Measurements from ENCODE around the gene FILIP1. TPM values are rescaled to one million over a fixed set of nuclear protein-coding genes. Genes with fewer than 3 reads are reported as not detected.

Gene FILIP1
- total RNA-seq, 1 donor from 2014 or later: 13.3 TPM

- DNase-seq (ENCODE audit: low read depth in 2 of 2): no peak
These were observed 148.2 kb downstream of the FILIP1 start for GRCh38 chr6:75345413-75345812.

- no peak for DNase-seq (ENCODE audit: low read depth in 2 of 2)
These were observed 149.1 kb downstream of the FILIP1 start for GRCh38 chr6:75344455-75344854.

GRCh38 chr6:75344021-75344420 lies 149.6 kb downstream of the FILIP1 start:
- no peak for DNase-seq (ENCODE audit: low read depth in 2 of 2)

GRCh38 chr6:75337835-75338580 lies 155.6 kb downstream of the FILIP1 start:
- peak in 1 of 2 donors; percentile 41 for DNase-seq (ENCODE audit: low read depth in 2 of 2)

GRCh38 chr6:75334266-75335040 lies 159.1 kb downstream of the FILIP1 start:
- DNase-seq (ENCODE audit: low read depth in 2 of 2): peak; percentile 53 to 72

GRCh38 chr6:75333676-75334200 lies 159.9 kb downstream of the FILIP1 start:
- no peak for DNase-seq (ENCODE audit: low read depth in 2 of 2)

GRCh38 chr6:75331151-75331550 lies 162.4 kb downstream of the FILIP1 start:
- DNase-seq (ENCODE audit: low read depth in 2 of 2): no peak

- no peak for DNase-seq (ENCODE audit: low read depth in 2 of 2)
These were observed 163.9 kb downstream of the FILIP1 start for GRCh38 chr6:75329703-75330102.

GRCh38 chr6:75327807-75328206 lies 165.8 kb downstream of the FILIP1 start:
- DNase-seq (ENCODE audit: low read depth in 2 of 2): no peak

- DNase-seq (ENCODE audit: low read depth in 2 of 2): no peak
These were observed 166.9 kb downstream of the FILIP1 start for GRCh38 chr6:75326557-75327258.

GRCh38 chr6:75318900-75319299 lies 174.7 kb downstream of the FILIP1 start:
- DNase-seq (ENCODE audit: low read depth in 2 of 2): no peak

- DNase-seq (ENCODE audit: low read depth in 2 of 2): peak; percentile 37 to 42
These were observed 175.9 kb downstream of the FILIP1 start for GRCh38 chr6:75317503-75318206.

- DNase-seq (ENCODE audit: low read depth in 2 of 2): no peak
These were observed 177.6 kb downstream of the FILIP1 start for GRCh38 chr6:75315978-75316377.

- no peak for DNase-seq (ENCODE audit: low read depth in 2 of 2)
These were observed 185.2 kb downstream of the FILIP1 start for GRCh38 chr6:75308250-75308988.

- DNase-seq (ENCODE audit: low read depth in 2 of 2): no peak
These were observed 186.1 kb downstream of the FILIP1 start for GRCh38 chr6:75307364-75308004.

GRCh38 chr6:75306064-75306463 lies 187.5 kb downstream of the FILIP1 start:
- peak; percentile 34 to 65 for DNase-seq (ENCODE audit: low read depth in 2 of 2)

GRCh38 chr6:75305573-75305972 lies 188.0 kb downstream of the FILIP1 start:
- DNase-seq (ENCODE audit: low read depth in 2 of 2): no peak

GRCh38 chr6:75302280-75302679 lies 191.3 kb downstream of the FILIP1 start:
- no peak for DNase-seq (ENCODE audit: low read depth in 2 of 2)

- DNase-seq (ENCODE audit: low read depth in 2 of 2): no peak
These were observed 192.1 kb downstream of the FILIP1 start for GRCh38 chr6:75301537-75301936.

- DNase-seq (ENCODE audit: low read depth in 2 of 2): no peak
These were observed 192.5 kb downstream of the FILIP1 start for GRCh38 chr6:75301088-75301487.
